IMR-90 (cell line): ENCODE data around the gene CGB5.
"Not testable (repeated sequence)": the region's sequence is repeated elsewhere in the genome, so short reads cannot be mapped to it uniquely, and the experiment has no call there.

Experiments used
- CTCF ChIP-seq: conservative IDR thresholded peaks from 2 replicates; pipeline ENCODE4 v1.5.1; 2012; ENCODE audit warnings: mild to moderate bottlenecking, low read depth, low read length, improper control_type of control experiment
- RAD21 ChIP-seq: IDR thresholded peaks from 2 replicates; pipeline ENCODE4 v1.6.1; 2012; ENCODE audit warnings: low read length, improper control_type of control experiment

DNA sequence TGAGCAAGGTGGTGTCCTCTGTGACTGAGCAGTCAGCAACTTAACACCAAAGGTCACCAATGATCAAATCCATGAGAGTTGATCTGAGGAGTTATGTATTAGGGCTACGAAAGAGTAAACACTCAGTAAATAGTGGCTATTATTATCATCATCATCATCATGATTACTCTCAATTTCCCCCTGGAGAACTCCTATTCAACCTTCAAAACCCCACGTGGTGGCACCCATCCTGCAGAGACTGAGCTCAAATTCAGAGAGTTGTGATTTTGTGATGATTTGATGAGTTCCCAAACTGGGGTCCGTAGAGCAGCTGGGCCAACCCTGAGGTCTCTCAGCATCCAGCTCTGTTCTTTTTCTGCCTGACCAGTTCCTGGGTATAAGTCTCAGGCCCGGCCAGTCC is 6.2 kb downstream of the CGB5 start:
- TF ChIP-seq RAD21, CTCF: not testable (repeated sequence)
